ENCODE results near the gene GSTCD.

Gene GSTCD

GRCh38 chr4:105708181-105709080 is at the start of gene GSTCD, which contains the start of gene INTS12:
TSS of gene GSTCD (plus strand) at chr4:105708784. CDS start at chr4:105717614, 8,830 bp downstream.
TSS of gene INTS12 (minus strand) at chr4:105708689. CDS start at chr4:105700005, 8,684 bp downstream.
- peak; percentile 85 for DNase-seq (ENCODE audit: low read depth)
- TF ChIP-seq CTCF (IDR thresholded peaks at IDR 0.05; ENCODE audit: low read depth, low read length, missing control alignments) = no peak
- H3K4me3 ChIP-seq (ENCODE audit: low read depth, low read length) = peak within 1 kb of the TSS; percentile 91

- DNase-seq (ENCODE audit: low read depth) = no peak
- no peak for TF ChIP-seq CTCF (IDR thresholded peaks at IDR 0.05; ENCODE audit: low read depth, low read length, missing control alignments)
- no peak overlapping the region for H3K4me3 ChIP-seq (ENCODE audit: low read depth, low read length)
Measured at GRCh38 chr4:105659190-105659589, 49.4 kb upstream of the GSTCD start.

- DNase-seq (ENCODE audit: low read depth) = no peak
- no peak for TF ChIP-seq CTCF (IDR thresholded peaks at IDR 0.05; ENCODE audit: low read depth, low read length, missing control alignments)
- no peak overlapping the region for H3K4me3 ChIP-seq (ENCODE audit: low read depth, low read length)
Measured at GRCh38 chr4:105661028-105661427, 47.6 kb upstream of the GSTCD start.

- TF ChIP-seq CTCF (IDR thresholded peaks at IDR 0.05; ENCODE audit: low read depth, low read length, missing control alignments) = no peak
- H3K4me3 ChIP-seq (ENCODE audit: low read depth, low read length) = no peak overlapping the region
- DNase-seq (ENCODE audit: low read depth) = no peak
Measured at GRCh38 chr4:105662935-105663675, 45.5 kb upstream of the GSTCD start.

- DNase-seq (ENCODE audit: low read depth) = no peak
- peak; percentile 12 for TF ChIP-seq CTCF (IDR thresholded peaks at IDR 0.05; ENCODE audit: low read depth, low read length, missing control alignments)
- H3K4me3 ChIP-seq (ENCODE audit: low read depth, low read length) = no peak overlapping the region
Measured at GRCh38 chr4:105666693-105667092, 41.9 kb upstream of the GSTCD start.

GRCh38 chr4:105670684-105671083 is 37.9 kb upstream of the GSTCD start:
- no peak for TF ChIP-seq CTCF (IDR thresholded peaks at IDR 0.05; ENCODE audit: low read depth, low read length, missing control alignments)
- no peak overlapping the region for H3K4me3 ChIP-seq (ENCODE audit: low read depth, low read length)
- DNase-seq (ENCODE audit: low read depth) = no peak
